ENCODE results near the gene UBE2S. TPM values are rescaled to one million over a fixed set of nuclear protein-coding genes. Genes with fewer than 3 reads are reported as not detected.
"Not testable (repeated sequence)": the region's sequence is repeated elsewhere in the genome, so short reads cannot be mapped to it uniquely, and the experiment has no call there.

Gene UBE2S
- polyA plus RNA-seq, 10 donors: 26.3 to 47.0 (median 37.2) TPM

GRCh38 chr19:55407800-55408532 is 378 bp upstream of the UBE2S start:
- DNase-seq: peak; percentile 99 to 100 (median 99)

DNA sequence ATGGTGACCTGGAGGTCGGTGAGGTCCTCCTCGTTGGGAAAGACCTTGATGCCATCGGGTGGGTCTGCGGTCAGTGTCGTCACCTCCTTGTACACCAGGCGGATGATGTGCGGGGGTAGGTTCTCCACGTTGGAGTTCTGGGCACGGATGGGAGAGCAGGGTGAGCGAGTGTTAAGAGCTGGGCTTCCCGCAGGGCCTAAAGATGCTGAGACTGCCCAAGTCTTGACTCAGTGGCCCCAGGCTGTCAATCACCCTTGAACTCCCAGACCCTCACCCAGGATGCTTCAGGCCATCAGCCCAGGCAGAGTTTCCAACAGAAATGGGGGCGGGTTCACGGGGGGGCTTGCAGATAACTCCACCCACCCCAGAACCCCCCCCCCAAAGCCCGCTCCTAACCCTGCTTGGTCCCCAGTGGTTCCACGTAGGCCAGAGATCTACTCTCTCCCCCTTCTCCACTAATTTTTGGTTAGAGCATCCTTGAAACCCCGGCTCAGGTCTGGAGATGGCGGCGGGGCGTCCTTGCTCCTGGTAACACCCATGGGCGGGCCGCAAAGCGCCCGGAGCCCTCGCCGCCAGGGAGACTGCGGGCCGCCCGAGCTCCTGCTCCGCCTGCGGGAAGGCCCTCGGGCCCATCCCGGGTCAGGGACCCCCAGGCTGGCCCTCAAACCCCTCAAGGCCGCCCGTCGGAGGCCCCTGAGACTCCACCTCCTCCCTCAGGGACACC is 600 bp downstream of the UBE2S start:
- DNase-seq: peak in 1 of 3 donors; percentile 69

DNA sequence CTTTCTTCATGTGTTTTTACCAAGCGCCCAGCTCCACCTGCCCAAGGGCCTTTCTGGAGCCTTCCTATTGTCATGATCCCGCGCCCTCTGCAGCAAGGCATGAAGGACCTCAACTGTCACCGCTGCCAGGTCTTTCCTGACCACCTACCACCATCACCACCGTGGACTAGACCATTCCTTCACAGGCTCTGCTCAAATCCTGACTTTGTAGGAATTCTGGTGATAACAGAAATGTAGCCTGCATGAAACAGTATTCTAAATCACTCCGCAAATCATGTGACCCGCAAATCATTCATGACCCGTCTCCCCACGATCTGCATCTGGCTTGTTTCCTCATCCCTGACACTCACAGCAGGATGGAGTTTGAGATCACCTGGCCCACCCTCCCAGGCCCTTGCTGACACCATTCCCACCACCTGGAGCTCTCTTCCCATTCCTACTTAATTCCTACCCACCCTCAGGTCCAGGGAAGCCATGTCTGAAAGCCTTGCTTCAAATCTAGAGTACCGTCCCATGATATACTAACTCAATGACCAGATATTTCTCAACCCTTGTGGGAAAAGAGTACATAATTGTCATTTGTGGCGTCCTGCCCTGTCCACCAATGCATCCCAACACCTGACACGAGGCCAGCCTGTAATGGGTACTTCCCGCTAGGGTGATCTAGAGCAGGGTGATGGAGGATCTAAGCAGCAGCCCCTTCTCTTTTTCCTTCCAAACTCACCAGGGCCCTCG is 1.3 kb downstream of the UBE2S start:
- DNase-seq: no peak

- no peak for DNase-seq
Observed at GRCh38 chr19:55405638-55406037, 1.9 kb downstream of the UBE2S start.

GRCh38 chr19:55402509-55402908 is 5.1 kb downstream of the UBE2S start:
- DNase-seq: no peak

DNA sequence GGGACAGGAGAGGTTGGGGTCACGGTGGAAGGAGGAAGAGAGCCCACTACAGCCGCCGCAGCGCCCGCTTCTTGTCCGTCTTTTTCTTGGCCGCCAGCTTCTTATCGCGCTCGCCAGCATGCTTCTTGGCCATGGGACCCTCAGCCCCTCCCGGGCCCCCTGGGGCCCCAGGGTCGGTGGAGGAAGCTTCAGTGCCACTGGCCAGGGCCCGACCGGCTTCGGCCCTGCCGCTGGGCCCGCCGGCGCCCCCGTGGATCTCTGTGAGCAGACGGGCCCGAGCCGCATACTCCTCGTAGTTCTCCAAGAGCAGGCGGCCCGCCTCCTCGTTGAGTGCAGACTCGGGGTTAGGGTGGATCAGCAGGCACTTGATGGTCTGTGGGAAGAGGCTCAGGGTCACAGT is 6.2 kb downstream of the UBE2S start:
- not testable (repeated sequence) for DNase-seq

GRCh38 chr19:55400281-55401087 is 7.1 kb downstream of the UBE2S start:
- no peak for DNase-seq

- DNase-seq: no peak
Observed at GRCh38 chr19:55398200-55398925, 9.2 kb downstream of the UBE2S start.

DNA sequence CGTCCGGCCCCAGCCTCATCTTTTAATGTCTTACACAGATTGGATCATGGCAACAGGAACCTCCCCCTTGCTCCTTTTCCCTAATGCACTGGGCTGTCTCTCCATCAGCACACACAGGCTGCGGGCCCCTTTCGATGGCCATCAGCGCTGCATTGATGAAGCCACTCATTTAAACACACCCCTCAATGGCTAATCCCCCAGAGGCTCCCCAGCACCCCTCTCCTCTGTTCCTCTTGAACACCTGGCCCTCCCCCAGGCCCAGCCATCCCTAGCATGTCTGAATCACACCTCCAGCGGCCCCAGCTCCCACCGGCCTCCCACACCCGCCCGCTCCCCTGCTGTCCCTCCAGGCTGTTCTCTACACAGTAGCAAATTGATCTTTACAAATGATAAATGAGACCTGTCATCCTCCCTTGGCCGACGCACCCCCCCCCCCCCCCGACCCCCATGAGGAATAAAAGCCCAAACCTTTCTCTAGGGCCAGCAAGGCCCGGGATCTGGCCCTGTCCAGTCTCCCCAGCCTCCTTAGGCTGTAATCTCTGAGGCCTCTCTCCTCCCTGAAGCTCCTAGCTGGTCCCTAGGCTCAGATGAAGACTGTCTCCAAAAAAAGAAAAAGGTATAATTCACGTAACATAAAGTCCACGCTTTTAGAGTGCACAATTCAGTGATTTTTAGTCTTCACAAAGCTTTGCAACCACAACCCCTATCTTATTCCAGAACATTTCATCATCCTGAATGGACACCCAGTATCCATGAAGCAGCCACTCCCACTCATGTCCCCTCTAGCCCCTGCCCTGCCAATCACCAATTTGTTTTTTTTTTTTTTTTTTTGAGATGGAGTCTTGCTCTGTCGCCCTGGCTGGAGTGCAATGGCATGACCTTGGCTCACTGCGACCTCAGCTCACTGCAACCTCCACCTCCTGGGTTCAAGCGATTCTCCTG is 14.5 kb downstream of the UBE2S start:
- no peak for DNase-seq

- no peak for DNase-seq
Observed at GRCh38 chr19:55391702-55392615, 15.6 kb downstream of the UBE2S start.

DNA sequence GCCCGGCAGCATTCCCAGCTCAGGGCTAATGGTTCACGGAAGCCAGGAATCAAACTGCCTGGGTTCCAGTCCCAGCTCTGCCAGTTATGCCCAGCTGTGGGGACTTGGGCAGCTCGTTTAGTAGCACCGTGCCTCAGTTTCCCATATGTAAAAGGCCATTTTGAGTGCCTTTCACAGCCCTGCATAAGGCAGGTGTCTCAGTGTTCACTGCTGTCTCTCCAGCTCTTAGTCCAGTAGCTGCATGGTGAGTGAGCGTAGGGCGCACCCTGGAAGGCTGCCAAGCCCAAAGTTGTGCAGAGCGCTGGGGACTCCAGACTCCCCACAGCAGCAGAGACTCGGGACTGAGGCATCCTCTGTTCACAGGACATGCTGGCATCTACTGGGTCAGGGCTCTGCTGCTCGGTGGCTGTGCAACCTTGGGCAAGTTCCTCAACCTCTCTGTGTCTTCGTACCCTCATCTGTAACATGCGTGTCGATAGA is 16.4 kb downstream of the UBE2S start:
- no peak for DNase-seq

DNA sequence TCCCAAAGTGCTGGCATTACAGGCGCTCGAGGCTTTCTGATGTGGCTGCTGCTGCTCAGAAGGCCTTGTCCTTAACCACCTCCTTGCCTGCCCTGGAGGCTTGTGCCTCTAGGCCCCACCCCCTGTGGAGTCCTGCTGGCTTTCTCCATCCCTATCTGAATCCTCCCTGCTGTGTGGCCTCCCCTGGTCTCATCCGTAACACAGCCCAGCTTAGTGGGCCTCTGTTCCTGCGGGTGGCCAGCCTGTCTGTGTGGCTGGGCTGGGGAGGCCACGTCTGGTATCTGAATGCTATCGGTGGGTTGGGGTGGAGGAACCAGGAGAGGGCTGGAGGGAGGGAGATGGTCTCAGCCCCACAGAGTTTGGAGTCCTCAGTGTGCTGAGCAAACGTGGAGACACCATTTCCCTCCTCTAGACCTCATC is 17.1 kb downstream of the UBE2S start:
- DNase-seq: no peak

- no peak for DNase-seq
Observed at GRCh38 chr19:55389386-55390317, 17.9 kb downstream of the UBE2S start.

GRCh38 chr19:55387736-55388497 is 19.7 kb downstream of the UBE2S start:
- no peak for DNase-seq

DNA sequence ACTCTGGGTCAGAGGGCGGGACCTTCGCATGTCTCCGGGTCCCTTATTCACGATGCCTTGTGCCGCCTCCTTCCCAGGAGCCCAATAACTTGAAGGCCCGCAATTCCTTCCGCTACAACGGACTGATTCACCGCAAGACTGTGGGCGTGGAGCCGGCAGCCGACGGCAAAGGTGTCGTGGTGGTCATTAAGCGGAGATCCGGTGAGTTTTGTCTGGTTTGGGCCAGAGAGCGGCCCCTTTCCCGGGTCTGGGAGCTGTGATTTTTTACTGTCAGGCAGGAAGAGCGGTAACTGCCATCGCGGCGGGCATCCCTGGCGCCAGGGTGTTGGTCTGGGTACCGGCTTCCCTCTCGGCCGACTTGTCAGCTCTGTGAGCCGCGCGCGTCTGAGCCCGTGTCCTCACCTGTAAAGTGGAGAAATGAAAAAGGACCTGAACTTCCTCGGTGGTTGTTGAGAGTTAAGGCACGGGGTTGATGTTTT is 21.1 kb downstream of the UBE2S start:
- DNase-seq: no peak

GRCh38 chr19:55385724-55386492 is 21.7 kb downstream of the UBE2S start, which contains the start of gene RPL28:
Gene RPL28, plus strand, starts transcription at chr19:55385932. Its CDS starts 426 bp downstream, at chr19:55386358.
- DNase-seq: peak; percentile 99

All from muscle of back (tissue), 11 donors.